Right lobe of liver (tissue), 6 donors: ENCODE data around the gene RMRP. TPM values are rescaled to one million over a fixed set of nuclear protein-coding genes. Genes with fewer than 3 reads are reported as not detected.
"Not testable (repeated sequence)": the region's sequence is repeated elsewhere in the genome, so short reads cannot be mapped to it uniquely, and the experiment has no call there.

ENCODE experiments used
- ATAC-seq, 4 donors: fragments of 200-7000 bp; cut with Tn5 transposase; one replicate each; pipeline ENCODE4 v1.9.1; 2020; ENCODE audit warnings: mild to moderate bottlenecking in 4 of 4, moderate library complexity in 4 of 4
- DNase-seq, 3 donors: peaks; one replicate each; pipeline ENCODE4 v3.0.0-alpha.2; 2020
- H3K27ac ChIP-seq, 3 donors: fragments of 200-600 bp; one replicate each; pipeline ENCODE4 v1.8.0; 2022
- H3K27me3 ChIP-seq, 2 donors: fragments of 200-600 bp; one replicate each; pipeline ENCODE4 v1.8.0; 2022
- H3K36me3 ChIP-seq, 4 donors: fragments of 200-600 bp; sonication (generic) in 1 of 4; one replicate each; pipeline versions ENCODE4 v1.5.1 to v1.8.0; 2017 to 2022; ENCODE audit warnings: control low read depth in 1 of 4
- H3K4me1 ChIP-seq, 4 donors: fragments of 200-600 bp; sonication (generic) in 1 of 4; one replicate each; pipeline versions ENCODE4 v1.5.1 to v1.8.0; 2017 to 2022; ENCODE audit warnings: control low read depth in 1 of 4
- H3K4me3 ChIP-seq, 3 donors: fragments of 200-600 bp; one replicate each; pipeline ENCODE4 v1.8.0; 2022
- H3K9me3 ChIP-seq, 4 donors: fragments of 200-600 bp; sonication (generic) in 1 of 4; one replicate each; pipeline versions ENCODE4 v1.5.1 to v1.8.0; 2017 to 2022; ENCODE audit warnings: control low read depth in 1 of 4
- POLR2A ChIP-seq: fragments of 450-650 bp; IDR thresholded peaks from one replicate; pipeline ENCODE4 v1.6.1; 2017; ENCODE audit warnings: antibody characterized with exemption, mild to moderate bottlenecking
- WGBS: methylation state at CpG from one replicate; pipeline ENCODE4 v1.1.6; 2018; ENCODE audit warnings: low coverage, low lambda C conversion rate; ENCODE audit not compliant: insufficient coverage; ENCODE audit errors: missing lambda C conversion rate; 5-methylcytosine and 5-hydroxymethylcytosine counted together
- intact Hi-C, 2 donors: fragments of 100-400 bp; cut with DNase I; formaldehyde crosslinking; loops; one replicate each; pipeline versions ENCODE4 v1.11.2 to v1.14.1; 2022
- total RNA-seq, 6 experiments: library from RNA; depleted of rRNA in 2 of 6; stranded (reverse); fragments of >200 nt in 2 of 6; fragmentation: NEBNext Ultra II Directional in 3 of 6; extraction: Animal tissue kit (Norgen Biotek cat#: 25700) in 3 of 6; gene quantifications; one replicate each; pipeline versions ENCODE4 v1.1.0 to v1.2.4, GENCODE V29; 2016 to 2023
- TF ChIP-seq, protein P1 (sequence below), 4 donors: fragments of 200-600 bp in 3 of 4; fragments of 450-650 bp in 1 of 4; IDR thresholded peaks; one replicate each; pipeline versions ENCODE4 v1.5.1 to v1.8.0; 2016 to 2022; ENCODE audit warnings: antibody characterized with exemption in 4 of 4, mild to moderate bottlenecking in 2 of 4
- donor health status: DM: no; HTN: yes; CAD: no.
- donor health status: DM: no; HTN: no; CAD: no.
- donor health status: DM: no; HTN: no; CAD: no.
- donor health status: DM: no; HTN: yes; CAD: no.
- donor health status: DM: no; HTN: yes; CAD: no.

Gene RMRP
- total RNA-seq, 6 experiments from 2014 or later = 1,534 to 17,791 (median 6,650) TPM

DNA sequence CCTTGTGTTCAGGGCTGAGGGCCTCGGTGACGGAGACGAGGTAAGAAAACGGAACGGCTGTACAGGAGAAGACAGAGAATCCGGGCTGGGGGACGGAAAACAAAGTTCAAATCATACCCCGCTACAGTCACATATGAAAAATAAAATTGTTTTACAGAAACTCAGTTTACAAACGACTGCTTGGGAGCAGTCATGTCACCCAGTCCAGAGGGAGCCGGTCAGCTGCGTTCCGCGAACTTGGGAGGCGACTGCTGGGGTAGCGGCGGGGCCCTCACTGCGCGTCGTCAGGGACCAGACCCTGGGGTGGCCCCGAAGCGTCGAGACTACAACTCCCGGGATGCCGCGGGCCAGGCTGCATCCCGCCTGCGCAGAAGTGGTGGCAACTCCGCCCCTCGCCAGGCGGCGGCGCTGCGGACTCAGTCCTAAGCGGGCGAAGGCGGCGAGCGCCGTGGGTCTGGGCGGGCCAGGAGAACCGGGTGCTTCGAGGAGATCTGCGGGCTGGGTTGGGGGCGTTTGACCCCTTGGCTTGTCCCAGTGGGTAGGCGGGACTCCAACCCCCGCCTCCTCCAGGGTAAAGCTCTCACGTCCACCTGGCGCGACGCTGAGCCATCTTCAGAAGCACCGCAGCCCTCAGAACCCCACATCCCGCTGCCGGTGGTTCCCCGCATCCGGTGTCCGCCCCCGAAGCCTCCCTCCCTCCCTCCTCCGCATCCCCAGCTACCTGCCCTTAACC lies 11.1 kb downstream of the RMRP start:
- H3K36me3 ChIP-seq = no peaks in the 10 kb centered on the region
- peak overlapping the region; percentile 50 to 73 (median 57) for H3K4me3 ChIP-seq
- intact Hi-C loops = no loop called here
- ATAC-seq (peak; percentile 97 to 99 (median 98)), DNase-seq (peak; percentile 93 to 94 (median 94))
- 2% methylated on average over 13 of the region's 58 CpGs for WGBS
- H3K4me1 ChIP-seq = no peaks in the 10 kb centered on the region
- TF ChIP-seq POLR2A = peak; percentile 88
- TF ChIP-seq, protein P1, sequence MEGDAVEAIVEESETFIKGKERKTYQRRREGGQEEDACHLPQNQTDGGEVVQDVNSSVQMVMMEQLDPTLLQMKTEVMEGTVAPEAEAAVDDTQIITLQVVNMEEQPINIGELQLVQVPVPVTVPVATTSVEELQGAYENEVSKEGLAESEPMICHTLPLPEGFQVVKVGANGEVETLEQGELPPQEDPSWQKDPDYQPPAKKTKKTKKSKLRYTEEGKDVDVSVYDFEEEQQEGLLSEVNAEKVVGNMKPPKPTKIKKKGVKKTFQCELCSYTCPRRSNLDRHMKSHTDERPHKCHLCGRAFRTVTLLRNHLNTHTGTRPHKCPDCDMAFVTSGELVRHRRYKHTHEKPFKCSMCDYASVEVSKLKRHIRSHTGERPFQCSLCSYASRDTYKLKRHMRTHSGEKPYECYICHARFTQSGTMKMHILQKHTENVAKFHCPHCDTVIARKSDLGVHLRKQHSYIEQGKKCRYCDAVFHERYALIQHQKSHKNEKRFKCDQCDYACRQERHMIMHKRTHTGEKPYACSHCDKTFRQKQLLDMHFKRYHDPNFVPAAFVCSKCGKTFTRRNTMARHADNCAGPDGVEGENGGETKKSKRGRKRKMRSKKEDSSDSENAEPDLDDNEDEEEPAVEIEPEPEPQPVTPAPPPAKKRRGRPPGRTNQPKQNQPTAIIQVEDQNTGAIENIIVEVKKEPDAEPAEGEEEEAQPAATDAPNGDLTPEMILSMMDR (IDR thresholded peaks at IDR 0.05) = peak; percentile 95 to 98 (median 98)
- no peaks in the 10 kb centered on the region for H3K27me3 ChIP-seq
- H3K9me3 ChIP-seq = no peaks in the 10 kb centered on the region
- H3K27ac ChIP-seq = peak overlapping the region; percentile 67 to 80 (median 75)

DNA sequence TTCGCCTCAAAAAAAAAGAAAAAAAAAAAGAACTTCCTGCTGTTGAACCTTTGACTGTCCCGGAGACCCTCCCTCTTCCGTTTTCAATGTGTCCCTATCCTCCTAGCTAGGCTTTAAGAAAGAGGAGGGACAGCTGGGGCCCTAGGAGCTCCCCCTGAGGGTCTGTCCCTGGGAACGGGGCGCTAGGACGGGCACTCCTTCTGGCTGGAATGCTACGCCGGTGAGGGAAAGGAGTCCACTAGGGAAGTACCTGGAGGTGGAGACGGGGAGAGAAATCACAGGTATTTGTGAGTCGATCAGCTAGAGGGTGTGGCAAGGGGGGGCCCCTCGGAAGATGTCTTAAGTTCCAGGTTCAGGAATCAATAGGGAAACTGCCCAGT lies 11.7 kb downstream of the RMRP start:
- H3K9me3 ChIP-seq = no peaks in the 10 kb centered on the region
- H3K36me3 ChIP-seq = no peaks in the 10 kb centered on the region
- H3K27ac ChIP-seq = peak overlapping the region; percentile 67 to 80 (median 75)
- TF ChIP-seq, protein P1 (IDR thresholded peaks at IDR 0.05) = no peak
- no peak for TF ChIP-seq POLR2A
- H3K4me1 ChIP-seq = no peaks in the 10 kb centered on the region
- 0% methylated on average over 8 of the region's 11 CpGs for WGBS
- DNase-seq (peak in 1 of 3 donors; percentile 34), ATAC-seq (peak; percentile 23 to 31 (median 28))
- intact Hi-C loops = no loop called here
- H3K4me3 ChIP-seq = peak overlapping the region; percentile 50 to 73 (median 57)
- H3K27me3 ChIP-seq = no peaks in the 10 kb centered on the region

DNA sequence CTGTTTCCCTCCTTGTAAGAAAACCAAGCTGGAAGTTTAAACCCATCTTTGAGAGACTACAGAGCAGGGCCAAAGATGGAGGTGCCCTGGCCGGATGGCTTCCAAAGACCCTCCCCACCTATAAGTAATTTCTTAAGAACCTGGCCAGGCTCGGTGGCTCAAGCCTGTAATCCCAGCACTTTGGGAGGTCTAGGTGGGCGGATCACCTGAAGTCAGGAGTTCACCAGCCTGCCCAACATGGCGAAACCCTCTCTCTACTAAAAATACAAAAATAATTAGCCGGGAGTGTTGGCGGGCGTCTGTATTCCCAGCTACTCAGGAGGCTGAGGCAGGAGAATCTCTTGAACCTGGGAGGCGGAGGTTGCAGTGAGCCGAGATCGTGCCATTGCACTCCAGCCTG lies 12.1 kb downstream of the RMRP start:
- H3K36me3 ChIP-seq, H3K27me3 ChIP-seq, H3K9me3 ChIP-seq, H3K4me1 ChIP-seq, ATAC-seq, intact Hi-C loops, DNase-seq: not testable (repeated sequence)
- WGBS = 44% methylated on average over 10 of the region's 10 CpGs
- Histone ChIP-seq H3K27ac (peak overlapping the region; percentile 67 to 80 (median 75)), H3K4me3 (peak overlapping the region in 1 of 3 donors; percentile 73)

DNA sequence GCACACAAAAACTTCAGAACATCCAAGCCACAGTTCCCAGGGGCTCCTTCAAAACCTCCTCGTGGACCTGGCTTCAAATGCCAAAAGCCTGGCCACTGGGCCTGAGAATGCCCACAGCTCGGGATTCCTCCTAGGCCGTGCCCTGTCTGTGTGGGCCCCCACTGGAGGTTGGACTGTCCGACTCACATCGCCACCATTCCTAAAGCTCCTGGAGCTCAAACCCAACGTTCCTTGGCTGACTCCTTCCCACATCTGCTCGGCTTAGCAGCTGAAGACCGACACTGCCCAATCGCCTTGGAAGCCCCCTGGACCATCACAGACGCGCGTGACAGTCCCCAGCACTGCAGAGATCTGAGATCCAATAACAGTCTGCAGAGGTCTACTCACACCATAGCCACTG lies 14.8 kb downstream of the RMRP start:
- no peaks in the 10 kb centered on the region for H3K36me3 ChIP-seq
- H3K9me3 ChIP-seq = no peaks in the 10 kb centered on the region
- no peaks in the 10 kb centered on the region for H3K4me1 ChIP-seq
- no peak overlapping the region for H3K27ac ChIP-seq
- H3K4me3 ChIP-seq = no peak overlapping the region
- no peak for DNase-seq
- WGBS = 91% methylated on average over 6 of the region's 12 CpGs
- no peaks in the 10 kb centered on the region for H3K27me3 ChIP-seq
- ATAC-seq = no peak
- intact Hi-C loops = no loop called here
- TF ChIP-seq POLR2A = no peak
- TF ChIP-seq, protein P1 (IDR thresholded peaks at IDR 0.05) = no peak

DNA sequence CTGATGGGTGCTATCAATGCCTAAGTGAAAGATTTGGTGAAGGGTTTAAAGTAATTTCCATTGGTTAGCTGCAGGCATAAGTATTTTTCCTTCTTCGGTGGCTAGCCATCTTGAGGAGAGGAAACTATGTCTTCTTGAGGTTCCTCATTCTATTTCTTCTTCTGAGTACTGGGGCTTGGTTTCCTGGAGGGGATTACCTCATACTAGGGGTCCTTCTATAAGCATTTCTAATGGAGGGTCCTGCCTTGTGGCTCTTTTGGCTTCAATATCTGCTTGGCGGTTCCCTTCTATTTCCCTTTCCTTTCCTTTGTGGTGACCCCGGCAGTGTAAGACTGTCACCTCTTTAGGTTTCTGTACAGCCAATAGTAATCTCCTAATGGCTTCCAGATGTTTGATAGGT lies 16.3 kb downstream of the RMRP start:
- H3K27me3 ChIP-seq, H3K4me3 ChIP-seq, intact Hi-C loops, H3K9me3 ChIP-seq, ATAC-seq, H3K36me3 ChIP-seq, DNase-seq, H3K27ac ChIP-seq, H3K4me1 ChIP-seq: not testable (repeated sequence)
- WGBS = 73% methylated on average over 3 of the region's 3 CpGs

DNA sequence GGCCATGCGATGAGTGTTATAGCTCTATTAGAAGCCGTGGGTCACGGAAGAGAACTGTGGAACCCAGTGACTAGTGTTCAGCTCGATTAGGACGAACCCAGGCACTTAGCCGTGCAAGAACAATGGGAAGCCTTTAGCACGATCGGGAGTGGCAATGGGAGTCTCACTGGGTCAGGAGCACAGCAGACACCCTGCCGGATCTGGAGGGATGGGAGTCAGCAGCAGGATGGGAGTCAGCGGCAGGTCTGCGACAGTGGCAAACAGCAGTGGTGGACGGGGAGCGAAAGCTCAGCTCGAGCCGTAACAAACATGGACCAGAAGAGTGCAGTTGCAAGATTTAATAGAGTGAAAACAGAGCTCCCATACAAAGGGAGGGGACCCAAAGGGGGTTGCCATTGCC lies 17.4 kb downstream of the RMRP start:
- H3K9me3 ChIP-seq, ATAC-seq, DNase-seq, H3K4me3 ChIP-seq, H3K27ac ChIP-seq, intact Hi-C loops, H3K36me3 ChIP-seq, H3K4me1 ChIP-seq, H3K27me3 ChIP-seq: not testable (repeated sequence)
- WGBS = 97% methylated on average over 6 of the region's 15 CpGs
